WI38 (cell line): ENCODE measurements around the gene NFKB1.

ENCODE experiments used
- H3K4me3 ChIP-seq: 2 replicates; pipeline ENCODE4 v1.5.1; 2011; ENCODE audit warnings: low read depth, mild to moderate bottlenecking, control low read depth, low read length
- CTCF ChIP-seq: IDR thresholded peaks from 2 replicates; pipeline ENCODE4 v1.5.1; 2012; ENCODE audit warnings: low read depth, mild to moderate bottlenecking, control low read depth, low read length

Gene NFKB1

GRCh38 chr4:102665527-102665926 is 164.4 kb downstream of the NFKB1 start:
- no peak for TF ChIP-seq CTCF
- H3K4me3 ChIP-seq, result no peak overlapping the region
